ENCODE data around the gene FAM78A. TPM values are rescaled to one million over a fixed set of nuclear protein-coding genes. Genes with fewer than 3 reads are reported as not detected.
A peak's percentile ranks its signal among the peaks of the same experiment; 100 is the strongest.

FAM78A gene, protein sequence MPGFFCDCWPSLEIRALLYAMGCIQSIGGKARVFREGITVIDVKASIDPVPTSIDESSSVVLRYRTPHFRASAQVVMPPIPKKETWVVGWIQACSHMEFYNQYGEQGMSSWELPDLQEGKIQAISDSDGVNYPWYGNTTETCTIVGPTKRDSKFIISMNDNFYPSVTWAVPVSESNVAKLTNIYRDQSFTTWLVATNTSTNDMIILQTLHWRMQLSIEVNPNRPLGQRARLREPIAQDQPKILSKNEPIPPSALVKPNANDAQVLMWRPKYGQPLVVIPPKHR
- 10 to 100 TPM; 24.1 to 31.3 (median 29.8) TPM for total RNA-seq

DNA sequence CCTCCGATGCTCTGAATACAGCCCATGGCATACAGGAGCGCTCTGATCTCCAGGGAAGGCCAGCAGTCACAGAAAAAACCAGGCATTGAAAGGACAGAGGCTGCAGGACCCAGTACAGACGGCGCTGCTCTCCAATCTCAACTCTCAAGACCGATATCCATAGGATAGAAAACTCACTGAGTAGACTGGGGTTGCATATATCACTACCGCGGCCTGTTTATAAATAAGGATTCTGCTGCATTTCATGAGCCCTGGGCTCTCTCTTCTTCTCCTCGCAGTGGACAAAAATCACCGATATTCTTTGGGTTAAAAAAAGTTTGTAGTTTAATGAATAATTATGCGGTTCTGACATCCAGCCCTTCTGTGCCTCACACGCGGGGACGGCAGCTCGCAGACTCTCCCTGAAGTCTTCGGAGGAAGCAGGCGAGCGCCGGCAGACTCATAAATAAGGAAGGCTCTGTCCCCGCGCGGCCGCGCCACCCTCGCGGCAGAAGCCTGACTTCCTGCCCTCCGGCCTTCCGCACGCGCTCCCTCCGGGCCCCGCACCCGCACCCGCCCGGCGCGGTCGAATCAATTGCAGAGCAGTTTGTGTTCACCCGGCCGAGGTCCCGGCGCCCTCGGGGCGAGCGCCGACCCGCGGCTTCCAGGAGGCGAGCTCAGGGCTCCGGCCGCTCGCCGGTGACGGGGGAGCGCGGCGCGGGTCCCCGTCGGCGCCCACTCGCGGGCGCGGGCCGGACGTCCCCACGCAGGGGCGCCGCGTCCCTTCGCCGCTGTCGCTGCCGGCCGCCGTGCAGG lies at the start of gene FAM78A:
FAM78A (minus strand) TSS at position 417 of the 795 bp plus-strand sequence; CDS start at position 86, 331 bp downstream.
- Mint-ChIP-seq H3K4me3 (peak within 1 kb of the TSS; percentile 88), H3K27me3 (ENCODE audit: low read depth) (no peaks in the 10 kb centered on the region), H3K4me1 (ENCODE audit: low read depth) (peaks cover 27% of the 10 kb centered on the region), H3K9me3 (no peaks in the 10 kb centered on the region), H3K36me3 (ENCODE audit: insufficient read depth) (no peaks in the 10 kb centered on the region)
- no peak for DNase-seq
- peak; percentile 6 to 11 for ATAC-seq

DNA sequence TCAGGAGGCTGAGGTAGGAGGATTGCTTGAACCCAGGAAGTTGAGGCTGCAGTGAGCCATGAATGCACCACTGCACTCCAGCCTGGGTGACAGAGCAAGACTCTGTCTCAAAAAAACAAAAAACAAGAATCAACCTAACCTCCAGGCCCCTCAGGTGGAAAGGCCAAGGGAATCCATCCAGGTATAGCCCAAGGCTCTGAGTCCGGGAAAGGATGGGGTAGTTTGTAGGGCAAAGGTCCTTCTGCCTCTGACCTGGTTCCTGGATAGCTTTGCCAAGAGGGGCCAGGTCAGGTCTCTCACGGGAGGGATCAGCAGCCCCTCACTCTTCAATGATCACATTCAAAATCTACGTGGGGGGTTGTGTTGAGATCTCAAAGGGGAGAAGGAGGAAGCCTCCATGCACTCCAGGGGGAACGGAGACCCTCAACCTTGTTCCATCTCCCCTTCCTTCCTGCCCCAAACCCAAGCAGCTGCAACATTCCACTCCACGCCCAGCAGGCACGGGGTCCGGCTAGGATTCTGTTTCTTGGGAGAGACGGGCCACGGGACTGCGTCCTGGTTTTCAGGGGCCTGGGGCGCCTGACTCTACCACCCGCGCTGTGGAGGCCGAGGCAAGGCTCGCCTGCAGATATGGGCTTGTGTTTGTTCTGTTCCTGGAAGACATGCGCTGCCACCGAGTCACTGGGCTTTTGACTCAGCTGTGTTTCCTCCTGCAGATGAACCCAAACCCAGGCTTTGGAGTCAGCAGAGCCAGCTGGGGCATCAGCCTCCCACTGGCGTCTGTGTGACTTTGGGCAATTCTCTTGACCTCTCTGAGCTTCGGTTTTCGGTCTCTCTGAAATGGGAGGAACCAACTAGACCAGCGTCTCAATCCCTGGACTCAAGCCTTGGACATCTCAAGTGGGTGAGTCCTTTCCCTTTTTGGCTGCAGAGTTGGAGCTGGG lies 48.7 kb upstream of the FAM78A start:
- Mint-ChIP-seq H3K4me3 (no peak overlapping the region), H3K27me3 (ENCODE audit: low read depth) (no peaks in the 10 kb centered on the region), H3K9me3 (no peaks in the 10 kb centered on the region), H3K4me1 (ENCODE audit: low read depth) (no peaks in the 10 kb centered on the region), H3K36me3 (ENCODE audit: insufficient read depth) (no peaks in the 10 kb centered on the region)
- DNase-seq (no peak), ATAC-seq (no peak)

DNA sequence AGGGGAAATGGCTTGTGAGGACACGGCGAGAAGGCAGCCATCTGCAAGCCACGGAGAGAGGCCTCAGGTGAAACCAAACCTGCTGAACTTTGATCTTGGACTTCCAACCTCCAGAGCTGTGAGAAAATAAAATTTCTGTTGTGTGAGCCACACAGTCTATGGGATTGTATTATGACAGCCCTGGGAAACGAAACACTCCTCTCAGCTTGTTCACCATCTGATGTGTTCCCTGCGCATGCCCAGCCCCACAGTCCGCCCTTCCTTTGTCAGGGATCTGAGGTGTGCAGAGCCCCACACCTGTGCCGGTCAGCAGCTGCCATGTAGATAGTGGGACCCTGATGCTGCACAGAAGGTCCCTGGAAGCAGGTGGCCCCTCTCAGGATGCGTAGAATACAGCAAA lies 47.3 kb upstream of the FAM78A start:
- no peak for DNase-seq
- no peaks in the 10 kb centered on the region for H3K36me3 Mint-ChIP-seq (ENCODE audit: insufficient read depth)
- H3K27me3 Mint-ChIP-seq (ENCODE audit: low read depth), result no peaks in the 10 kb centered on the region
- no peak for ATAC-seq
- H3K4me3 Mint-ChIP-seq, result no peak overlapping the region
- H3K4me1 Mint-ChIP-seq (ENCODE audit: low read depth), result no peaks in the 10 kb centered on the region
- H3K9me3 Mint-ChIP-seq, result no peaks in the 10 kb centered on the region

DNA sequence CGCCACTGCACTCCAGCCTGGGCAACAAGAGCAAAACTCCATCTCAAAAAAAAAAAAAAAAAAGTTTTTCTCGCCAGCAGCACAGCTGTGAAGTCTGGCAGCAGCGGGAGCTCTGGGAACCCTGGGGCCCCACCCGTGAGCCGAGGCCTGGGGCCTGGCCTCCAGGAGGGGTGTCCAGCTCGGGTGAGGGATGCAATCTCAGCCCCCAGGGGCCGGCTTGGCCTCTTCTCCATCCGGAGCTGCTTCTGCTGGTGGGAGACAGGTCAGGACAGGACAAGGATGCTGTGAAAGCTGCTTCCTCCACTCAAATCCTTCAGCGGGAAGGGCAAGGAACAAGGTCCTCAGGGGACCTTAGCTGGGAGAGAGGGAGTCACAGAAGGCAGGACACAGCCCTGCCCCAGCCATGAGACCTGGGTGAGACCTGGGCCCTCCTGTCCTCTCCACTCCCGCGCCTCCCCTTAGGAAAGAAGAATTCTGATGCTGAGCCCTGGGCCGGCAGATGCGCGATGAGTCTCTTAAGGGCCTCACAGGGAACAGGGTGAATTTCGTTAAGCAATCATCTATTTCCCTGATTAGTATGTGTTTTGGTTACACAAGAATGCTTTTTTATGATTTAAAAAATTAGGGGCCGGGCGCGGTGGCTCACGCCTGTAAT lies 43.8 kb upstream of the FAM78A start:
- ATAC-seq (no peak), DNase-seq (no peak)
- Mint-ChIP-seq H3K4me1 (ENCODE audit: low read depth) (no peaks in the 10 kb centered on the region), H3K4me3 (no peak overlapping the region), H3K9me3 (no peaks in the 10 kb centered on the region), H3K36me3 (ENCODE audit: insufficient read depth) (no peaks in the 10 kb centered on the region), H3K27me3 (ENCODE audit: low read depth) (peaks cover 3% of the 10 kb centered on the region)

DNA sequence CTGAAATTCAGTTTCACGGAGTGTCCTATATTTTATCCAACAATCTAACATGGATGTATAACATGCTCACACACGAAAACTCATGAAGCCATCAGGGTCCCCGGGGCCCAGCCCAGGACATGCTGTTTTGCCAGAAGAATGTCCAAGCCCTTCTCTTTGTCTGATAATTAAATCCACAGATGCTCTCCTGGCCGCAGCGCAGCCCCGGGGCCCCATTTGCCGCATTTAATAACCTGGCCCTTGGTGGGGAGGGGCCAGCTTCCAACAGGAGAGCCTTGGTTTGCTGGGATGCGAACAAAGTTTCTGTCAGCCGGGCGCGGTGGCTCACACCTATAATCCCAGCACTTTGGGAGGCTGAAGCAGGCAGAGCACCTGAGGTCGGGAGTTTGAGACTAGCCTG lies 43.2 kb upstream of the FAM78A start:
- Mint-ChIP-seq H3K4me1 (ENCODE audit: low read depth) (no peaks in the 10 kb centered on the region), H3K27me3 (ENCODE audit: low read depth) (peaks cover 3% of the 10 kb centered on the region), H3K36me3 (ENCODE audit: insufficient read depth) (no peaks in the 10 kb centered on the region), H3K9me3 (no peaks in the 10 kb centered on the region), H3K4me3 (no peak overlapping the region)
- no peak for DNase-seq
- ATAC-seq, result no peak

DNA sequence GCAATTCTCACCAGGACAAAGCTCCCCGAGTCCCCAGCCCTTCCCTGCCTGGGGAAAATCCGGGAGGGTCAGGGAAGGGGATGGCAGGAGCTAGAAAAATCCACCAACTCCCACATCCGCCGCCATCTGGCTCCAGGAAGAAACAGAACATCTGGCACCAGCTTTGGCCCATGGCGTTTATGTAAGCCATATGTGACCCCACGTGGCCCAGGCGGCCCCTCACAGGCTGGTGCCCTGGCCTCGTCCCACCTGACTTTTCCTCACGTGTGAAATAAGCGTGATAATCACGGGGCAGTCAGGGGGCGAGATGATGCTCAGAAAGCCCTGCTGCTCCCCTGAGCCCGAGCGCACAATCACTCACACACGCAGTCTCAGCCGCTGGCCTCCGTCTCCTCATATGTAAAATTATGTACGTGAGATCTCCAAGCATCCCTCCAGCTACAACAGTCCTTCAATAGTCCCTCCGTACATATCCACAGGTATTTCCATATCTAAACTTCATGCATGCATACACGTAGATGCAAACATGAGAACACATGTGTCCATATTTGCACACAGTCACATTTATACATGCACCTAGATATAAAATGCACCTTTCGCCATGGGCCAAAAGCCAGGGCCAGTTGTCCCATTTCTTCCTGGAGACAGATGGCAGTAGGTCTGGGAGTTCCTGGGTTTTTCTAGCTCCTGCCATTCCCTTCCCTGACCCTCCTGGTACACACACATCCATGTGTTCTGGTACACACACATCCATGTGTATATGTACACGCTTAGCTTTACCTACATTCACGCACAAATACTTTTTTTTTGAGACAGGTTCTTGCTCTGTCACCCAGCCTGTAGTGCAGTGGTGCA lies 42.1 kb upstream of the FAM78A start:
- Mint-ChIP-seq H3K9me3 (no peaks in the 10 kb centered on the region), H3K4me1 (ENCODE audit: low read depth) (no peaks in the 10 kb centered on the region), H3K36me3 (ENCODE audit: insufficient read depth) (no peaks in the 10 kb centered on the region), H3K4me3 (no peak overlapping the region), H3K27me3 (ENCODE audit: low read depth) (peaks cover 3% of the 10 kb centered on the region)
- ATAC-seq, result no peak
- no peak for DNase-seq

DNA sequence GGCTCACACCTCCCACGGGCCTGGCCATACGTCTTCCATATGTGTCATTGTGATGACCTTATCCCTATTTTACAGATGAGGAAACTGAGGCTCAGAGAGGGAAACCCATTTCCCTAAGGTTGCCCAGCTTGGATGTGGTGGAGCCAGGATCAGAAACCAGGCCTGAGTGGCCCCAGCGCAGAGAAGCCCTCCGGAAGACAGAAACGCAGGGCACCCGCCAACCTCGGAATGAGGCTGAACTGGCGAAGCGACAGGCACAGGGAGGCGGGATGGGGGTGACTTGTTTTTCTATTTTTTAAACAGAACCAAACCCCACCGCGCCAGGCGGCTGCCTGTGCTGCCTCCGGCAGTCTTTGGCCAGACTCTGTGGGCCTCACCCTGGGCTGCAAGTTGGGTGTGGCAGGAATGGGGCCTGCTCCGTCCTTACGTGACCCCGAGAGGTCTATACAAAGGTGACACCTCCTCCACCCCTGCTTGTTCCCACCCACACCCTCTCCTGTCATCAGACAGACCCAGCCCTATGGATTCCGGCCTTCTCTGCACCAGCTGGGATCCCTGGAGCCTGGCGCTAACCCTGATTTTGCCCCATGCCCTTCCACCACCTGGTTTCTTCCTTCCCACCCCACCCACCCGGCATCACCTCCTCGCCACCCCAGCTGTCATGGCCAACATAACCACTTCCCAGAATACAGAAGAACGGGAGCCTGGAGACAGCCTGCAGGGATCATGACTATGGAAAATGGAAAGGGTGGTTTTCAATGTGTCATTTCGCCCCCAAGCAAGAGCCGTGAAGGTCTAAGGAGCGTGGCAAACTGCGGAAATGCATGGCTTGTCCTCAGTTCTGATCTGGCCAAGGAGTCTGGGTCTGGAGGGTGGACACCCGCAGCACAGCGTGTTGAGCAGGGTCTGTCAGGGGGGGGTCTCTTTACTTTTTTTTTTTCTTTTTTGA lies 36.8 kb upstream of the FAM78A start:
- Mint-ChIP-seq H3K36me3 (ENCODE audit: insufficient read depth) (no peaks in the 10 kb centered on the region), H3K4me1 (ENCODE audit: low read depth) (peaks cover 11% of the 10 kb centered on the region), H3K27me3 (ENCODE audit: low read depth) (peaks cover 3% of the 10 kb centered on the region), H3K4me3 (no peak overlapping the region), H3K9me3 (no peaks in the 10 kb centered on the region)
- ATAC-seq, result no peak
- DNase-seq, result no peak

DNA sequence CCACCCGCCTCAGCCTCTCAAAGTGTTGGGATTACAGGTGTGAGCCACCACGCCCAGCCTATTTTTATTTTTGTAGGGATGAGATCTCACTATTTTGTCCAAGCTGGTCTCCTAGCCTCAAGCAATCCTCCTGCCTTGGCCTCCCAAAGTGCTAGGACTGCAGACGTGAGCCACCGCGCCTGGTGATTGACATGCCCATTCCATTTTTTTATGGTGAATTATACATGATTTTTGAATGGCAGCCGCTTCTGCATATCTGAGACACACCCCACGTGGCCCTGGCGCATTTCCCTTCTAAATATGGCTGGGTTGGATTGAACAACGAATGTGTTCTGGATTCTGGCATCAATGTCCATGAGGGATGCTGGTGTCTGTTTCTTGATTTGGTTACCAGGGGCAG lies 35.9 kb upstream of the FAM78A start:
- Mint-ChIP-seq H3K4me3 (no peak overlapping the region), H3K27me3 (ENCODE audit: low read depth) (peaks cover 3% of the 10 kb centered on the region)
- ATAC-seq, result no peak

DNA sequence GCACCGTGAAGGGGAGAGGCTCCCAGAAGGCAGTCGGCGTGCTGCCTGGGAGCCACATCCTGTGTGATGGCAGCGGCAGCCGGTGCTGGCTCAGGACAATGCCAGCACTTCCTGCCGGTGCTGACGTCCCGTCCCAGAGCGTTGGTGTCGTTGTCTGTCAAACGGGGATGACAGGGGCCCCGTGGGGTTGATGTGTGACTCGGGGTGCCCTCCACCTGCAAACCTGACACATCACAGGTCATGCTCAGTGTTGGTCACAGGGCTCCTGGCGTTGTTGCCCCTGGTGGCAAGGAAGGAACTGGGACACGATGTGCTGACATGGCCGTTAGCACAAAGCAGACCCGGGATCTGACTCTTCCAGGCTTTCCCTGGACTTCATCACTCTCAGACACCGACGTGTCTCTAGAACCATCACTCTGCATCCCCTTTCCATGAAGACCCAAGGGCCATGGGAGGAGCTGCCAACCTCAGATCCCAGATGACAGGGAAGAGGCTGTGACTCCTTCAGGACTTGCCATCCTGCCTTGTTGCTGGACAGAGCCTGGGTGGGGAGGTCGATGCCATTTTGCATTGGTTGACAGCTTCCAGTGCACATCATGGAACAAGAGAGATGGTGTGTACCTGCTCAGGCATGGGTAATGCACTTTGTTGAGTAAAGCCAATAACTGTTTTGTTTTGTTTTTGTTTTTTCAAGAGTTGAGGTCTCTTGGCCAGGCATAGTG lies 34.7 kb upstream of the FAM78A start:
- Mint-ChIP-seq H3K9me3 (no peaks in the 10 kb centered on the region), H3K36me3 (ENCODE audit: insufficient read depth) (no peaks in the 10 kb centered on the region), H3K4me3 (peak overlapping the region; percentile 46), H3K4me1 (ENCODE audit: low read depth) (peaks cover 11% of the 10 kb centered on the region), H3K27me3 (ENCODE audit: low read depth) (peaks cover 3% of the 10 kb centered on the region)
- ATAC-seq (peak; percentile 94 to 97), DNase-seq (peak; percentile 32)

More for the DNA sequence above, 35.9 kb upstream of the FAM78A start:
- H3K9me3 Mint-ChIP-seq, result no peaks in the 10 kb centered on the region
- peaks cover 11% of the 10 kb centered on the region for H3K4me1 Mint-ChIP-seq (ENCODE audit: low read depth)
- DNase-seq, result no peak
- no peaks in the 10 kb centered on the region for H3K36me3 Mint-ChIP-seq (ENCODE audit: insufficient read depth)

DNA sequence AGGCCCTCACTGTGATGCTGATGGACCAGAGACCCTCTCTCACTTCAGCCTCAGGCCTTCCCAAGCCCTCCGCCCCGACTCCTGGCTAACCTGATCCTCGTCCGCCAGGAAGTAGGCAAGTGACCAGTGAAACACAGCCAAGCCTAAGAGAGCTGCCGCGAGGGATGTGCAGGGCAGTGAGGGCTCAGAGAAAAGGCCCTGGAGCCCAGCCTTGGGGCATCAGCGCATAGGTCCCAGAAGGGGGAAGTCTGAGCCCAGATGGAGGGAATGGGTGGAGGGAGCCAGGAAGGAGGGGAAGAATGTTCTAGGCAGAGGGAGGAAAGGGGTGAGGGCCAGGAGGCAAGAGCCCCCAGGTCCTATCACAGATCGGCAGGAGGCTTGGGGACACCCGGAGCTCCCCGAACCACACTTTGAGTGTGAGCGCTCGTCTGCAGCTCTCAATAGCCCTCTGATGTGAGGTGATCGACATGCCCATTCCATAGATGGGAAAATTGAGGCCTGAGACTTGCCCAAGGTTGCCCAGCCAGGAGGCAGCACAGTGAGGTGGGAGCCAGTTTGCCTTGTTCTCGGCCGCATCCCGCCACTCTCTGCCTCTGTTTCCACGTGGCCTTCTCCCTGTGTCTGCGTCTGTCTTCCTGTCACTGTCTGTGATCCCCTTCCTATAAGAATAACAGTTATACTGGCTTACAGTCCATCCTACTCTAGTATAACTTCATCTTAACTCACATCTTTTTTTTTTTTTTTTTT lies 33.4 kb upstream of the FAM78A start:
- Mint-ChIP-seq H3K27me3 (ENCODE audit: low read depth) (no peaks in the 10 kb centered on the region), H3K4me3 (no peak overlapping the region), H3K4me1 (ENCODE audit: low read depth) (peaks cover 11% of the 10 kb centered on the region), H3K36me3 (ENCODE audit: insufficient read depth) (no peaks in the 10 kb centered on the region), H3K9me3 (no peaks in the 10 kb centered on the region)
- ATAC-seq (no peak), DNase-seq (no peak)

DNA sequence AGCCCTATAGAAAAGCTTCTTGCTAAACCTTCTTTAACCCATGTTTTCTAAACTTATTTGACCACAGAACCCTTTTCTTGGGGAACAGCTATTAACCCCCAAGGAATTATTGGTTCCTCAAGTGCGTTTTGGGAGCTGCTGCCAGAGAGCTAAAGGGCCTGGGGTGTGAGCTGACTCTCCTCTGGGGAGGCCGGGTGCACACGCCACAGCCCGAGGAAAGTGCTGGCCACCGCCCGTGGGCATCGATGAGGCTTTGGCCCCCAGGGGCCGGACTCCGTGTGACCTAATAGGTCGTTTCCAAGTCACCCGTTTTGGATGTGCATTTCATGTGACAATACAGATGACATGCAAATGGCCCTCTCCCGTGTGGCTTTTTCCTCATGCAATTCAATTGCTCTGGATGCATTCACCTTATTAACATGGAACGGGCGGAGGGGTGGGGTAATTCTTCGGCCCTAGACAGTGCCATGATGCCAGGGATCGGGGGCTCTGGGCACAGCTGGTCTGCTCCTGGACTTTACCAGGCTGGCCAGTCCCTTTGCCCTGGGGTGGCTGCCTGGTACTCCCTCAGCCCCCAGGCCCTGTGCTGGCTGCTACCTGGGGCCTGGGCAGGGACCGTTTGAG lies 32.7 kb upstream of the FAM78A start:
- Mint-ChIP-seq H3K9me3 (no peaks in the 10 kb centered on the region), H3K36me3 (ENCODE audit: insufficient read depth) (no peaks in the 10 kb centered on the region), H3K27me3 (ENCODE audit: low read depth) (no peaks in the 10 kb centered on the region), H3K4me1 (ENCODE audit: low read depth) (peaks cover 11% of the 10 kb centered on the region), H3K4me3 (no peak overlapping the region)
- ATAC-seq (no peak), DNase-seq (no peak)

Measured in activated T-cell treated with anti-CD3 and anti-CD28 coated beads, Interleukin-2, amount 50 U/mL, for 4 hours (primary cell).